GM12878 (cell line): ENCODE data around the gene SRCIN1. TPM values are rescaled to one million over a fixed set of nuclear protein-coding genes. Genes with fewer than 3 reads are reported as not detected.

Source experiments
- ATAC-seq: fragments of 200-7000 bp; cut with Tn5 transposase; 3 replicates; pipeline ENCODE4 v1.9.1; 2020; ENCODE audit warnings: mild to moderate bottlenecking, moderate library complexity
- BruUV-seq: library from RNA; stranded (reverse); fragments of 400-500 nt; replicated peaks from 2 replicates; lab custom pipeline; 2021; lab: Mats Ljungman, UMichigan
- CTCF ChIA-PET: fragments of 300-600 bp; sonication (Branson Sonifier 250); formaldehyde crosslinking; extraction: SDS; loops from one replicate; lab custom pipeline; 2021; ENCODE audit warnings: inconsistent platforms; lab: Yijun Ruan, JAX
- POLR2A ChIA-PET: fragments of 350-600 bp; formaldehyde crosslinking; extraction: SDS; loops from one replicate; lab custom pipeline; 2021; ENCODE audit warnings: inconsistent platforms; lab: Charles Lee
- RAD21 ChIA-PET: fragments of 300-600 bp; sonication (Branson Sonifier 250); formaldehyde crosslinking; loops from one replicate; lab custom pipeline; 2023; ENCODE audit warnings: antibody characterized with exemption; ENCODE audit not compliant: unreplicated experiment; lab: Charles Lee
- SMC1A ChIA-PET: fragments of 300-600 bp; sonication (Branson Sonifier 250); formaldehyde crosslinking; loops from one replicate; lab custom pipeline; 2023; ENCODE audit not compliant: unreplicated experiment, uncharacterized antibody; lab: Charles Lee
- DNase-seq: peaks from one replicate; pipeline ENCODE4 v3.0.0-alpha.2; 2011; ENCODE audit warnings: low read depth, low spot score
- FAIRE-seq: peaks from 3 replicates; lab custom pipeline; 2011; peaks lifted over from hg19 to GRCh38; lab: Jason Lieb, UNC
- H2AFZ ChIP-seq: 2 replicates; pipeline ENCODE4 v1.6.0; 2011; ENCODE audit warnings: low read depth, low read length, control low read depth; ENCODE audit not compliant: control insufficient read depth
- H3K27ac ChIP-seq: 2 replicates; pipeline ENCODE4 v1.5.1; 2011; ENCODE audit warnings: control low read depth; ENCODE audit not compliant: control insufficient read depth, insufficient read depth
- H3K27me3 ChIP-seq, 2 experiments: replicated peaks in 1 of 2; 2 replicates each; pipeline versions ENCODE4 v1.6.0 to v1.6.1; 2011; ENCODE audit warnings: low read length in 1 of 2; ENCODE audit not compliant: control insufficient read depth in 2 of 2, insufficient read depth in 2 of 2
- H3K36me3 ChIP-seq, 2 experiments: 2 replicates each; pipeline ENCODE4 v1.5.1; 2011; ENCODE audit warnings: low read length in 1 of 2; ENCODE audit not compliant: control insufficient read depth in 2 of 2, insufficient read depth in 2 of 2
- H3K4me1 ChIP-seq: 2 replicates; pipeline ENCODE4 v1.6.1; 2011; ENCODE audit warnings: mild to moderate bottlenecking, low read length, moderate library complexity, mixed read lengths; ENCODE audit not compliant: control insufficient read depth, insufficient read depth
- H3K4me2 ChIP-seq: 2 replicates; pipeline ENCODE4 v1.6.0; 2011; ENCODE audit warnings: control low read depth; ENCODE audit not compliant: control insufficient read depth, insufficient read depth
- H3K4me3 ChIP-seq: fragments of 200-600 bp; sonication (generic); 2 replicates; pipeline ENCODE4 v1.5.1; 2016
- H3K79me2 ChIP-seq: 2 replicates; pipeline ENCODE4 v1.6.0; 2011; ENCODE audit warnings: low read length; ENCODE audit not compliant: control insufficient read depth, insufficient read depth
- H3K9ac ChIP-seq: 2 replicates; pipeline ENCODE4 v1.8.0; 2011; ENCODE audit warnings: low read length, control low read depth, mixed read lengths; ENCODE audit not compliant: control insufficient read depth, insufficient read depth
- H3K9me3 ChIP-seq: replicated peaks from 3 replicates; pipeline ENCODE4 v1.5.1; 2011; ENCODE audit warnings: mild to moderate bottlenecking, low read length; ENCODE audit not compliant: control insufficient read depth, insufficient read depth
- H4K20me1 ChIP-seq: 2 replicates; pipeline ENCODE4 v1.6.0; 2011; ENCODE audit not compliant: control insufficient read depth, insufficient read depth
- JUNB ChIP-seq: IDR thresholded peaks from 2 replicates; pipeline ENCODE4 v1.6.1; 2016; ENCODE audit warnings: antibody characterized with exemption, mild to moderate bottlenecking
- NFIC ChIP-seq: IDR thresholded peaks from 2 replicates; pipeline ENCODE4 v1.6.1; 2012; ENCODE audit warnings: low read depth, mild to moderate bottlenecking, inconsistent platforms, low read length, moderate library complexity
- POLR2A ChIP-seq: IDR thresholded peaks from 2 replicates; pipeline ENCODE4 v1.6.1; 2011; ENCODE audit warnings: low read depth, mild to moderate bottlenecking, low read length
- POLR2AphosphoS5 ChIP-seq: IDR thresholded peaks from 2 replicates; pipeline ENCODE4 v1.6.1; 2011; ENCODE audit warnings: mild to moderate bottlenecking, low read length, inconsistent platforms
- WGBS: methylation state at CpG from one replicate; pipeline ENCODE4 v1.1.6; 2016; ENCODE audit warnings: low lambda C conversion rate; ENCODE audit not compliant: insufficient replicate concordance, insufficient coverage; ENCODE audit errors: missing lambda C conversion rate; 5-methylcytosine and 5-hydroxymethylcytosine counted together
- in situ Hi-C: fragments of 300-500 bp; cut with MboI; formaldehyde crosslinking; loops from 9 replicates; pipeline ENCODE4 v1.14.3; 2018; ENCODE audit warnings: mixed read lengths
- intact Hi-C: fragments of 100-400 bp; cut with micrococcal nuclease; formaldehyde crosslinking; loops from one replicate; pipeline ENCODE4 v1.14.2; 2022; ENCODE audit not compliant: unreplicated experiment
- polyA plus RNA-seq, 11 experiments: library from polyadenylated mRNA; depleted of rRNA in 4 of 11; unstranded in 6 of 11; stranded (reverse) in 5 of 11; fragments of >200 nt; fragmentation: Nextera tagmentation in 4 of 11; fragmentation: Illumina TruSeq in 1 of 11; extraction: Ambion mirVana in 4 of 11; extraction: Trizol in 1 of 11; gene quantifications; 1 replicate in 1 of 11; 2 replicates in 10 of 11; pipeline versions ENCODE4 v1.2.1 to v1.2.3, GENCODE V29; 2011 to 2016; ENCODE audit warnings: inconsistent platforms in 2 of 11, missing spikeins in 2 of 11, low read depth in 1 of 11
- total RNA-seq, 4 experiments: library from RNA; depleted of rRNA in 3 of 4; stranded (reverse); fragments of >200 nt in 3 of 4; fragmentation: Illumina TruSeq in 1 of 4; extraction: Trizol in 1 of 4; gene quantifications; 2 replicates each; pipeline versions ENCODE4 v1.2.1 to v1.2.3, GENCODE V29; 2013 to 2021
- TF ChIP-seq, protein P1 (sequence below): IDR thresholded peaks from 2 replicates; pipeline ENCODE4 v1.6.1; 2012; ENCODE audit warnings: mild to moderate bottlenecking, low read depth, low read length

The SRCIN1 gene
- total and polyA plus RNA-seq, 10 of the 15 experiments (the other 5 are each of a cell fraction or from before 2014, with no cell fraction given), result under 0.01 to 0.74 (median 0.20) TPM; not detected in 3

DNA sequence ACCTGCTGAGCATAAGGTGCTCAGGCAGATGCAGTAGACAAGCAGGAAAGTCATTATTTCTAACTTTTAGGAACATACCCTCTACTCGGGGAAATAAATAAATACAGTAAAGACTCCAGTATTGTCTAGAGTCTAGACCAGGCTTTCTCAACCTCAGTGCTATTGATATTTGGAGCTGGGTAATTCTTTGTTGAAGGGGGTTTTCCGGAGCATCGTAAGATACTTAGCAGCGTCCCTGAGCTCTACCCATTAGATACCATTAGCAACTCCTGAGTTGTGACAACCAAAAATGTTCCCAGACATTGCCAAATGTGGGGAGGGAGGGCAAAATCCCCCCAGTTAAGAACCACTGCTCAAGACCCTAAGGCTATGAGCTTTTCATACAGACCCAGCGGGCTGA, 47.9 kb upstream of the SRCIN1 start:
- no peaks in the 10 kb centered on the region for H4K20me1 ChIP-seq
- H3K36me3 ChIP-seq, result no peaks in the 10 kb centered on the region
- no peaks in the 10 kb centered on the region for H3K27me3 ChIP-seq
- CTCF ChIA-PET, result interaction anchor here (0.7 to 7.0 kb wide), 13 partner anchors 9 to 168 kb away, joined by 3 to 63 read pairs (median 5); partner anchors contain the start of gene SRCIN1
- no peak for DNase-seq
- peak overlapping the region; percentile 13 for H2AFZ ChIP-seq
- RAD21 ChIA-PET, result interaction anchor here (0.8 to 3.7 kb wide), 15 partner anchors 9 to 95 kb away, joined by 3 to 28 read pairs (median 5); no protein-coding TSS in a partner anchor
- BruUV-seq, result no TSS peak
- intact Hi-C loops (loop anchor here (2.0 kb wide), 2 partner anchors 21 to 47 kb away; partner anchors contain the start of gene EPOP), in situ Hi-C loops (no loop called here)
- H3K4me3 ChIP-seq, result peak overlapping the region; percentile 33; the same call in 1 of the 2 replicates
- peaks cover 55% of the 10 kb centered on the region for H3K4me1 ChIP-seq
- H3K9ac ChIP-seq, result peak overlapping the region; percentile 41; the same call in 1 of the 2 replicates
- TF ChIP-seq, protein P1, sequence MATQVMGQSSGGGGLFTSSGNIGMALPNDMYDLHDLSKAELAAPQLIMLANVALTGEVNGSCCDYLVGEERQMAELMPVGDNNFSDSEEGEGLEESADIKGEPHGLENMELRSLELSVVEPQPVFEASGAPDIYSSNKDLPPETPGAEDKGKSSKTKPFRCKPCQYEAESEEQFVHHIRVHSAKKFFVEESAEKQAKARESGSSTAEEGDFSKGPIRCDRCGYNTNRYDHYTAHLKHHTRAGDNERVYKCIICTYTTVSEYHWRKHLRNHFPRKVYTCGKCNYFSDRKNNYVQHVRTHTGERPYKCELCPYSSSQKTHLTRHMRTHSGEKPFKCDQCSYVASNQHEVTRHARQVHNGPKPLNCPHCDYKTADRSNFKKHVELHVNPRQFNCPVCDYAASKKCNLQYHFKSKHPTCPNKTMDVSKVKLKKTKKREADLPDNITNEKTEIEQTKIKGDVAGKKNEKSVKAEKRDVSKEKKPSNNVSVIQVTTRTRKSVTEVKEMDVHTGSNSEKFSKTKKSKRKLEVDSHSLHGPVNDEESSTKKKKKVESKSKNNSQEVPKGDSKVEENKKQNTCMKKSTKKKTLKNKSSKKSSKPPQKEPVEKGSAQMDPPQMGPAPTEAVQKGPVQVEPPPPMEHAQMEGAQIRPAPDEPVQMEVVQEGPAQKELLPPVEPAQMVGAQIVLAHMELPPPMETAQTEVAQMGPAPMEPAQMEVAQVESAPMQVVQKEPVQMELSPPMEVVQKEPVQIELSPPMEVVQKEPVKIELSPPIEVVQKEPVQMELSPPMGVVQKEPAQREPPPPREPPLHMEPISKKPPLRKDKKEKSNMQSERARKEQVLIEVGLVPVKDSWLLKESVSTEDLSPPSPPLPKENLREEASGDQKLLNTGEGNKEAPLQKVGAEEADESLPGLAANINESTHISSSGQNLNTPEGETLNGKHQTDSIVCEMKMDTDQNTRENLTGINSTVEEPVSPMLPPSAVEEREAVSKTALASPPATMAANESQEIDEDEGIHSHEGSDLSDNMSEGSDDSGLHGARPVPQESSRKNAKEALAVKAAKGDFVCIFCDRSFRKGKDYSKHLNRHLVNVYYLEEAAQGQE, result no peak
- no peak; the same call in 1 of the 2 replicates for TF ChIP-seq POLR2AphosphoS5
- 0 out of 2 replicates have a peak, but pooled peaks have one; percentile 9 for TF ChIP-seq NFIC
- TF ChIP-seq POLR2A, result no peak
- TF ChIP-seq JUNB, result no peak
- H3K4me2 ChIP-seq, result peak overlapping the region; percentile 91
- FAIRE-seq, result no peak
- POLR2A ChIA-PET, result interaction anchor here (0.6 to 2.9 kb wide), 7 partner anchors 10 to 398 kb away, joined by 3 to 19 read pairs (median 3); no protein-coding TSS in a partner anchor
- H3K27ac ChIP-seq, result peak overlapping the region; percentile 87
- peak; percentile 84 for ATAC-seq
- H3K9me3 ChIP-seq, result no peaks in the 10 kb centered on the region
- no peaks in the 10 kb centered on the region for H3K79me2 ChIP-seq
- SMC1A ChIA-PET, result interaction anchor here (1.1 to 3.2 kb wide), 12 partner anchors 9 to 95 kb away, joined by 3 to 29 read pairs (median 6); no protein-coding TSS in a partner anchor
- 23% methylated on average over 5 of the region's 5 CpGs for WGBS
